ENCODE results near the gene TMEM95. TPM values are rescaled to one million over a fixed set of nuclear protein-coding genes. Genes with fewer than 3 reads are reported as not detected.

Gene TMEM95
- total RNA-seq, 3 donors from 2014 or later = 0.26 TPM; not detected in 2

DNA sequence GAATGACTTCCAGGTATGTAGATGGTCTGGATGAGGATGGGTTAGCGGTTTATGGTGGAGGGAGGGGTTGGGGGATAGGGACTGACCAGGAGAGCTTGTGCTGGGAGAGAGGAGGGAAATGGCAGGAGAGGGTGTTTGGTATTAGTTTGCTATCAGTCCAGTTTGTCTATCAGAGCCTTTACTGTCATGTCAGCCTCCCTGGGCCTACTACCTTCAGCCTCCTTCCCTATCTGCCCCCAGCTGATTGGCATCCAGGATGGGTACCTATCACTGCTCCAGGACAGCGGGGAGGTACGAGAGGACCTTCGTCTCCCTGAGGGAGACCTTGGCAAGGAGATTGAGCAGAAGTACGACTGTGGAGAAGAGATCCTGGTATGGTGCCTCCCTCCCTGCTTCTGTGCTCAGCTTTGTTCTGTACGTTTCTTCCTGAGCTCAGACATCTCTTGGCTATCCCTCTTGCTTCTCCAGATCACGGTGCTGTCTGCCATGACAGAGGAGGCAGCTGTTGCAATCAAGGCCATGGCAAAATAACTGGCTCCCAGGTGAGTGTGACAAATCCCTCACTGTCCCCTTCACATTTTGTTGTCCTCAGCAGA lies 43.7 kb upstream of the TMEM95 start:
- ATAC-seq (no peak), DNase-seq (no peak)
- TF ChIP-seq CTCF (IDR thresholded peaks at IDR 0.05) = no peak
- intact Hi-C loops (cut with DNase I, micrococcal nuclease) = no loop called here
- Histone ChIP-seq H3K4me1 (ENCODE audit: low read depth) (peaks cover 29% of the 10 kb centered on the region), H3K9me3 (no peaks in the 10 kb centered on the region), H3K4me3 (no peak overlapping the region), H3K36me3 (ENCODE audit: low read depth) (peaks cover 14% of the 10 kb centered on the region)

DNA sequence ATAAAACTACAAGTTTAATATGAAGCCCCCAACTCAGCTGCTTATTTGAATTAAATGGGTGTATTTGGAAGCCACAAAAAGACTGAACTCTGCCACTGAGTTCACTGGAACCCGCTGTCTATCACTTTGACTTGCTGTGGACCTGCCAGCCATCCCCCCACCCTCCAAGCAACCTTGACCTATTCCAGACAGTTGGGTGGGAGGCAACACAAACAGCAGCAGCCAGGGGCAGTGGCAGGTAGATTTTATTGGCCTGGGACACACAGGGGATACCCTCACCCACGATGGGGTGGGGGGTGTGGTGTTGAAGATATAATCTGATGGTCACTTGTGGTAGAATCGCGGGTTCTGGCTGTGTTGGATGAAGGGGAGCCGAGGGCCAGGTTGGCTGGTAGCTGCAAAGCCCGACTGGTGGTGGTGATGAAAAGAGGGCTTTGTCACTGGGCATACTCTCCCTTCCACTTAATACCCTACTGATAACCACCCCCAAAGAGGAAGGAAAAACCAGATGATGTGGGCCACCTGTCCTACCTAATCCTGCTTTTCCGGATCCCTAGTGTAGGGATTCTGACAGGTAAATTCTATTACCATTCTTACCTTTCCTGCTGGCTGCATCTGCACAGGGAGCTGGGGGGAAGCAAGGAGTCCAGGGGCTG lies 42.4 kb upstream of the TMEM95 start:
- intact Hi-C loops (cut with DNase I, micrococcal nuclease) = no loop called here
- peaks cover 29% of the 10 kb centered on the region for H3K4me1 ChIP-seq (ENCODE audit: low read depth)

DNA sequence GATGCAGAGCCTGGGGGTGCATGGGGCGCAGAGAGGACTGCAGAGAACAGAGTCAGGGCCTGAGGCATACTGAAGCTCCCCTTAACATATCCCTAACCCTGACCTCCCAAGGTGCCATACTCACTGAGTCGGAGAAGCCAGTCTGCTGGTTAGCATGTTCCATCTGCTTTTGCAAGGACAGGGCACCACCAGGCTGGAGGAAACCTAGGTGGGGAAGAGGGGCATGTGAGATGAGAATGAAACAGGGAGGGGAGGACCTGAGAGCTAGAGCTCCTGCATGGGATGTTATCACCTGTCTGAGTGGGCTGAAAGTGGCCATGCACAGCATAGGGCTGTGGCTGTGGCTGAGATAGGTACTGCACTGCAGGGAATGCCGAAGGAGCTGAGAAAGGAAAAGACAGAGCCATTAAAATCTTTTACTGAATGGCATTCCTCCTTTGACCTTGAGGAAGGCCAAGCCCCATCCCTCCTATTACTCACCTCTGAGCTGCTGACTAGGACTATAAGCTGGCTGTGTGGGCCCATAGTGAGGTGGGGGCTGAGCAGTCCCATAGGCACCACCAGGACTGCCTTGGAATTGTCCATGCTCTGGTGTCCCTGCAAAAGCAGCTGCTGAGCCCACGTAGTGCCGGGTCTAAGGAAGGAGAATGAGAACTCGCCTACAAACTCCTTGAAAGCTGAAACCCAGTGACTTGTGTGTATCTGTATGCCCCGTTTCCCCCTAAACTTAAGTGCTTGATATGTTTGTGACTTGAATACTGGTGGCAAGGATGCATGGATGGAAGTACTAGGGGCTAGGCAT lies 41.7 kb upstream of the TMEM95 start:
- no peak overlapping the region for H3K4me3 ChIP-seq

More for the DNA sequence above, 42.4 kb upstream of the TMEM95 start:
- peak in 1 of 3 donors; percentile 44 for DNase-seq
- Histone ChIP-seq H3K9me3 (no peaks in the 10 kb centered on the region), H3K4me3 (no peak overlapping the region), H3K36me3 (ENCODE audit: low read depth) (peaks cover 8% of the 10 kb centered on the region)
- TF ChIP-seq CTCF (IDR thresholded peaks at IDR 0.05) = no peak
- no peak for ATAC-seq

DNA sequence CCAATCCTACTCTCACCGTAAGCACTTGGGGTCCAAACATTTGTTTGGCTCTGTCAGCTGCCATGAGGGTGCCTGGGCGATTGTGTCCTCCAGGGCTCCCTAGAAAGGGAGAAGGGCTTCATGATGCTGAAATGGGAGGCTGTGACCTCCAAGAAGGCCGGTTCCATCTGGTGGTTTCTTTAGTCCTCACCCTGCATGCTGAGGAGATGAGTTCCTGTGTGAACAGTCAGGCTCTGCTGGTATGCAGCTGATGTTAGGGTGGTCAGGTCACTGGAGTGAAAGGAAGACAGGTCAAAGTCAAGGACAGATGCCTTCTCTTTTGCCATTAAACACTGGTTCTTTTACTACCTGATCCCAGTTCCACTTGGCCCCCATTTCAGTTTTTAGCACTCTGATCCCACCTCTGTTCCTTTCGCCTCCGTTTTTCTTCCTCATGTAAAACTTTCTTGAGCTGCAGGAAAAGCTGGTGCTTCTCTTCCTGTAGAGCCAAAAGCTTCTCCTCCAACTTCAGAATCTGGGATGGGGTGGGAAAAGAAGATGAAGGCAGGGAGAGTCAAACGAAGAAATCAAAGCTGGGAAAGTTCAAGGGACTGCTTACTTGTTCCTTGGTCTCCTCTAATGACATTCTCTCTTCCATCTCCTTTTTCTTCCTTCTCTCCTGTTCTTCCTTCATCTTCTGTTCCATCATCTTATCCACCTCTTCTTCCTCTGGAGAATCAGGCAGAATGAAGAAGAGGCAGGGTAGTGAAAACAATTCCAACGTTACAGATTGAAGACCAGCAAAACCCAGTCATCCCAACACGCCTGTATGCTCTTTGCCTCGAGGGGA lies 40.9 kb upstream of the TMEM95 start:
- no peaks in the 10 kb centered on the region for H3K9me3 ChIP-seq
- DNase-seq = no peak
- H3K4me1 ChIP-seq (ENCODE audit: low read depth) = peaks cover 27% of the 10 kb centered on the region
- ATAC-seq = no peak
- peak overlapping the region; percentile 81 for H3K4me3 ChIP-seq
- intact Hi-C loops (cut with DNase I, micrococcal nuclease) = no loop called here
- no peak for TF ChIP-seq CTCF (IDR thresholded peaks at IDR 0.05)
- peaks cover 8% of the 10 kb centered on the region for H3K36me3 ChIP-seq (ENCODE audit: low read depth)

More for the DNA sequence above, 41.7 kb upstream of the TMEM95 start:
- DNase-seq (no peak), ATAC-seq (no peak)
- no peak for TF ChIP-seq CTCF (IDR thresholded peaks at IDR 0.05)
- H3K4me1 ChIP-seq (ENCODE audit: low read depth) = peaks cover 29% of the 10 kb centered on the region
- intact Hi-C loops (cut with DNase I, micrococcal nuclease) = no loop called here
- no peaks in the 10 kb centered on the region for H3K9me3 ChIP-seq
- H3K36me3 ChIP-seq (ENCODE audit: low read depth) = peaks cover 8% of the 10 kb centered on the region
